WTC11 (cell line): Measurements from ENCODE around the gene UBXN11. TPM values are rescaled to one million over a fixed set of nuclear protein-coding genes. Genes with fewer than 3 reads are reported as not detected.

Experiments used
- ATAC-seq: fragments of 200-7000 bp; cut with Tn5 transposase; 2 replicates; pipeline ENCODE4 v1.10.0; 2021; ENCODE audit warnings: mild to moderate bottlenecking, moderate library complexity
- CTCF ChIA-PET: fragments of 300-600 bp; sonication (Branson Sonifier 250); formaldehyde crosslinking; loops from one replicate; lab custom pipeline; 2021; ENCODE audit warnings: antibody characterized with exemption; lab: Charles Lee
- POLR2A ChIA-PET: fragments of 350-600 bp; sonication (Branson Sonifier 250); formaldehyde crosslinking; loops from one replicate; lab custom pipeline; 2021; ENCODE audit warnings: antibody characterized with exemption; lab: Charles Lee
- DNase-seq: peaks from one replicate; pipeline ENCODE4 v3.0.0; 2021; ENCODE audit warnings: low spot score
- H3K27ac Mint-ChIP-seq: 2 replicates; pipeline ENCODE4 v1.8.0; 2021; ENCODE audit warnings: mixed read lengths
- H3K27me3 Mint-ChIP-seq: 2 replicates; pipeline ENCODE4 v1.8.0; 2021; ENCODE audit warnings: low read depth, mild to moderate bottlenecking, moderate library complexity, mixed read lengths
- H3K36me3 Mint-ChIP-seq: 2 replicates; pipeline ENCODE4 v1.8.0; 2021; ENCODE audit warnings: mixed read lengths
- H3K4me1 Mint-ChIP-seq: 2 replicates; pipeline ENCODE4 v1.8.0; 2022; ENCODE audit warnings: mixed read lengths
- H3K4me3 Mint-ChIP-seq: 2 replicates; pipeline ENCODE4 v1.8.0; 2021; ENCODE audit warnings: mild to moderate bottlenecking, moderate library complexity, mixed read lengths
- H3K9me3 Mint-ChIP-seq: 2 replicates; pipeline ENCODE4 v1.8.0; 2021; ENCODE audit warnings: mixed read lengths
- ARID4B ChIP-seq: sonication (generic); formaldehyde crosslinking; IDR thresholded peaks from 2 replicates; pipeline ENCODE4 v1.8.0; 2023; ENCODE audit warnings: missing genetic modification reagents, mild to moderate bottlenecking, borderline replicate concordance
- ATF2 ChIP-seq: sonication (generic); formaldehyde crosslinking; IDR thresholded peaks from 2 replicates; pipeline ENCODE4 v1.8.1; 2022; ENCODE audit warnings: low read depth, missing genetic modification reagents, borderline replicate concordance
- CREB1 ChIP-seq: sonication (generic); formaldehyde crosslinking; IDR thresholded peaks from 2 replicates; pipeline ENCODE4 v1.8.0; 2023; ENCODE audit warnings: mild to moderate bottlenecking, missing genetic modification reagents
- ERG ChIP-seq: fragments of 250-450 bp; sonication (Bioruptor Pico); IDR thresholded peaks from 2 replicates; pipeline ENCODE4 v1.8.0; 2021; ENCODE audit warnings: mild to moderate bottlenecking
- ESRRA ChIP-seq: sonication (generic); formaldehyde crosslinking; IDR thresholded peaks from 2 replicates; pipeline ENCODE4 v1.8.1; 2022; ENCODE audit warnings: mild to moderate bottlenecking, missing genetic modification reagents, borderline replicate concordance
- FOXJ3 ChIP-seq: sonication (generic); formaldehyde crosslinking; IDR thresholded peaks from 2 replicates; pipeline ENCODE4 v1.9.0; 2021; ENCODE audit warnings: missing genetic modification reagents, mild to moderate bottlenecking, borderline replicate concordance
- FOXP1 ChIP-seq: sonication (generic); formaldehyde crosslinking; IDR thresholded peaks from 2 replicates; pipeline ENCODE4 v1.8.0; 2022; ENCODE audit warnings: missing genetic modification reagents, mild to moderate bottlenecking, moderate library complexity, borderline replicate concordance
- GTF2I ChIP-seq: fragments of 250-450 bp; sonication (Bioruptor Pico); conservative IDR thresholded peaks from 2 replicates; pipeline ENCODE4 v1.4.0; 2021; ENCODE audit warnings: mild to moderate bottlenecking
- HMGXB4 ChIP-seq: sonication (generic); formaldehyde crosslinking; IDR thresholded peaks from 2 replicates; pipeline ENCODE4 v1.8.1; 2023; ENCODE audit warnings: mild to moderate bottlenecking, moderate library complexity, missing genetic modification reagents
- NR1H2 ChIP-seq: sonication (generic); formaldehyde crosslinking; IDR thresholded peaks from 2 replicates; pipeline ENCODE4 v1.9.0; 2021; ENCODE audit warnings: mild to moderate bottlenecking, moderate library complexity, missing genetic modification reagents
- OVOL2 ChIP-seq: fragments of 250-450 bp; sonication (Bioruptor Pico); IDR thresholded peaks from 2 replicates; pipeline ENCODE4 v1.9.0; 2021; ENCODE audit warnings: mild to moderate bottlenecking, borderline replicate concordance
- RELA ChIP-seq: sonication (generic); formaldehyde crosslinking; IDR thresholded peaks from 2 replicates; pipeline ENCODE4 v1.8.1; 2022; ENCODE audit warnings: missing genetic modification reagents, mild to moderate bottlenecking, borderline replicate concordance
- STAT6 ChIP-seq: sonication (generic); formaldehyde crosslinking; conservative IDR thresholded peaks from 2 replicates; pipeline ENCODE4 v1.8.1; 2023; ENCODE audit warnings: mild to moderate bottlenecking, low read depth, missing genetic modification reagents, moderate library complexity
- USF1 ChIP-seq: sonication (generic); formaldehyde crosslinking; IDR thresholded peaks from 2 replicates; pipeline ENCODE4 v1.8.0; 2022; ENCODE audit warnings: mild to moderate bottlenecking, missing genetic modification reagents
- ZBTB21 ChIP-seq: sonication (generic); formaldehyde crosslinking; IDR thresholded peaks from 2 replicates; pipeline ENCODE4 v1.8.1; 2023; ENCODE audit warnings: mild to moderate bottlenecking, missing genetic modification reagents, borderline replicate concordance
- ZBTB43 ChIP-seq: sonication (generic); formaldehyde crosslinking; IDR thresholded peaks from 2 replicates; pipeline ENCODE4 v1.8.1; 2023; ENCODE audit warnings: mild to moderate bottlenecking, missing genetic modification reagents
- ZNF219 ChIP-seq: sonication (generic); formaldehyde crosslinking; IDR thresholded peaks from 2 replicates; pipeline ENCODE4 v1.8.0; 2023; ENCODE audit warnings: missing genetic modification reagents, mild to moderate bottlenecking, borderline replicate concordance
- ZNF423 ChIP-seq: fragments of 250-450 bp; sonication (Bioruptor Pico); IDR thresholded peaks from 2 replicates; pipeline ENCODE4 v2.1.2; 2022; ENCODE audit warnings: mild to moderate bottlenecking, moderate library complexity
- ZNF512 ChIP-seq: sonication (generic); formaldehyde crosslinking; IDR thresholded peaks from 2 replicates; pipeline ENCODE4 v1.8.1; 2022; ENCODE audit warnings: missing genetic modification reagents, borderline replicate concordance
- total RNA-seq: library from RNA; stranded (reverse); gene quantifications from 3 replicates; pipeline ENCODE4 v1.2.3, GENCODE V29; 2021

The UBXN11 gene
- total RNA-seq, 1 experiment from 2014 or later: 14.1 TPM

- no peak for TF ChIP-seq STAT6 (CRISPR knock-in tag)
- no peak for TF ChIP-seq ATF2 (CRISPR knock-in tag)
- TF ChIP-seq ZNF423: no peak
- TF ChIP-seq ZNF219 (CRISPR knock-in tag): no peak
- no peak for TF ChIP-seq FOXP1 (CRISPR knock-in tag)
Measured at GRCh38 chr1:26252718-26253117, 53.7 kb downstream of the UBXN11 start (continued).

- H3K27ac Mint-ChIP-seq: no peak overlapping the region
- no peak overlapping the region for H3K4me3 Mint-ChIP-seq
- ChIA-PET POLR2A (no interaction called here), CTCF (no interaction called here)
- H3K27me3 Mint-ChIP-seq: no peaks in the 10 kb centered on the region
- H3K4me1 Mint-ChIP-seq: peaks cover 21% of the 10 kb centered on the region
- peaks cover 6% of the 10 kb centered on the region; the same call in 1 of the 2 replicates for H3K9me3 Mint-ChIP-seq
- DNase-seq (no peak), ATAC-seq (no peak)
- H3K36me3 Mint-ChIP-seq: peaks cover 52% of the 10 kb centered on the region
- TF ChIP-seq FOXJ3 (CRISPR knock-in tag): no peak
- TF ChIP-seq ZBTB21: no peak
- no peak for TF ChIP-seq CREB1 (CRISPR knock-in tag)
- TF ChIP-seq ERG (CRISPR knock-in tag): no peak
- TF ChIP-seq HMGXB4 (CRISPR knock-in tag): no peak
- no peak for TF ChIP-seq USF1 (CRISPR knock-in tag)
- no peak for TF ChIP-seq ZNF512
- TF ChIP-seq GTF2I (CRISPR knock-in tag): no peak
- TF ChIP-seq ARID4B (CRISPR knock-in tag): no peak
- no peak for TF ChIP-seq RELA (CRISPR knock-in tag)
- TF ChIP-seq ESRRA: no peak
- no peak for TF ChIP-seq NR1H2
- no peak for TF ChIP-seq OVOL2 (CRISPR knock-in tag)
- no peak for TF ChIP-seq ZBTB43 (CRISPR knock-in tag)
Measured at GRCh38 chr1:26239936-26240335, 66.5 kb downstream of the UBXN11 start.
